Mammary epithelial cell (primary cell): Measurements from ENCODE around the gene APOLD1.

ENCODE experiments used
- CTCF ChIP-seq, 2 donors: IDR thresholded peaks in 1 of 2; conservative IDR thresholded peaks in 1 of 2; 2 replicates each; pipeline ENCODE4 v1.5.1; 2011 to 2012; ENCODE audit warnings: inconsistent platforms in 2 of 2, low read length in 2 of 2, mild to moderate bottlenecking in 2 of 2, control low read depth in 1 of 2, low read depth in 1 of 2; ENCODE audit not compliant: insufficient read depth in 1 of 2; ENCODE audit errors: extremely low read depth in 1 of 2
- EZH2 ChIP-seq: IDR thresholded peaks from 2 replicates; pipeline ENCODE4 v1.6.1; 2012; ENCODE audit warnings: low read length, inconsistent platforms, borderline replicate concordance

GRCh38 chr12:12759234-12759915 lies 26.1 kb upstream of the APOLD1 start:
- TF ChIP-seq CTCF (conservative IDR thresholded peaks at IDR 0.05 in 1 of 2, IDR thresholded peaks at IDR 0.05 in 1 of 2; ENCODE audit: extremely low read depth in 1 of 2, insufficient read depth in 1 of 2, low read depth in 1 of 2, low read length in 2 of 2) (no peak), EZH2 (no peak)
